Tibial nerve (tissue), 4 donors: ENCODE data around the gene CCR5AS.

Experiments
- EP300 ChIP-seq, 2 donors: sonication (generic); formaldehyde crosslinking; IDR thresholded peaks; one replicate each; pipeline ENCODE4 v1.6.1; 2017; ENCODE audit warnings: antibody characterized with exemption in 2 of 2, mild to moderate bottlenecking in 1 of 2
- POLR2A ChIP-seq, 2 donors: fragments of 450-650 bp; IDR thresholded peaks; one replicate each; pipeline ENCODE4 v1.6.1; 2017; ENCODE audit warnings: antibody characterized with exemption in 2 of 2, mild to moderate bottlenecking in 2 of 2, moderate library complexity in 2 of 2
- TF ChIP-seq, protein P1 (sequence below), 5 experiments: fragments of 200-600 bp in 3 of 5; fragments of 450-650 bp in 2 of 5; sonication (generic) in 3 of 5; IDR thresholded peaks; one replicate each; pipeline ENCODE4 v1.5.1; 2016 to 2019; ENCODE audit warnings: antibody characterized with exemption in 5 of 5, mild to moderate bottlenecking in 3 of 5, moderate library complexity in 2 of 5

DNA sequence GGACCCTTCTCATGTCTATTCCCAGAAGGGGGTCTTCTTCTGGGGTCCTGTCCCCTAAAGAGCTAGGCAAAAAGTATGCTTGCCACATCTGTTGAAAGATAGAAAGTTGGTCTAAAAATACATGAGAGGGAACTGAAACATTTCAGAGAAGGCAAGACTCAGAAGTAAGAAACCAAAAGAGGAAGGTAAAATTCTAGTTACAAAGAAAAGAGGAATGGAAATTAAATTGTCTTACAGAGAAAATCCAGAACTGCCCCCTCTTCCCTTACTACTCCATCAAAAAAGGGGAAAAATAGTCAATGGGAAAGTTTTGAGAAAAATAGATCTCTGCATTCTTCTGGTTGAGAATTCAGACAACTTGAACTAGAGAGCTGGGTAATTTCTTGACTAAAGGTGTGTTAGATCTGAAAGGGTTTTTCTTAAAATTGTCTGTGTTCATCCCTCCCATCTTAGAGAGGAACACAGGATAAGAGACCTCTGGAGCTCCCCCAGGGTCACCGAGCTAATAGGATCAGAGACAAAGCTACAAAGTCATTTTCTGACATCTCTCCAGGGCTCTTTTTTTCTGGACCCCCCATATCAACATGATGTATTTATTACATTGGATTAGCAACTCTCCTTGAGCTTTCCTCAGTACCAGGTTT lies 85.3 kb downstream of the CCR5AS start:
- TF ChIP-seq, protein P1, sequence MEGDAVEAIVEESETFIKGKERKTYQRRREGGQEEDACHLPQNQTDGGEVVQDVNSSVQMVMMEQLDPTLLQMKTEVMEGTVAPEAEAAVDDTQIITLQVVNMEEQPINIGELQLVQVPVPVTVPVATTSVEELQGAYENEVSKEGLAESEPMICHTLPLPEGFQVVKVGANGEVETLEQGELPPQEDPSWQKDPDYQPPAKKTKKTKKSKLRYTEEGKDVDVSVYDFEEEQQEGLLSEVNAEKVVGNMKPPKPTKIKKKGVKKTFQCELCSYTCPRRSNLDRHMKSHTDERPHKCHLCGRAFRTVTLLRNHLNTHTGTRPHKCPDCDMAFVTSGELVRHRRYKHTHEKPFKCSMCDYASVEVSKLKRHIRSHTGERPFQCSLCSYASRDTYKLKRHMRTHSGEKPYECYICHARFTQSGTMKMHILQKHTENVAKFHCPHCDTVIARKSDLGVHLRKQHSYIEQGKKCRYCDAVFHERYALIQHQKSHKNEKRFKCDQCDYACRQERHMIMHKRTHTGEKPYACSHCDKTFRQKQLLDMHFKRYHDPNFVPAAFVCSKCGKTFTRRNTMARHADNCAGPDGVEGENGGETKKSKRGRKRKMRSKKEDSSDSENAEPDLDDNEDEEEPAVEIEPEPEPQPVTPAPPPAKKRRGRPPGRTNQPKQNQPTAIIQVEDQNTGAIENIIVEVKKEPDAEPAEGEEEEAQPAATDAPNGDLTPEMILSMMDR (IDR thresholded peaks at IDR 0.05), result no peak
- TF ChIP-seq EP300 (IDR thresholded peaks at IDR 0.05), result no peak
- TF ChIP-seq POLR2A (IDR thresholded peaks at IDR 0.05), result no peak
